HG03066 (cell line): ENCODE results near the gene DDX24.

ENCODE experiments used
- ATAC-seq: cut with Tn5 transposase; IDR thresholded peaks from one replicate; pipeline ENCODE4 v1.9.1; 2021; ENCODE audit warnings: low read depth; ENCODE audit not compliant: unreplicated experiment

DDX24 gene, protein sequence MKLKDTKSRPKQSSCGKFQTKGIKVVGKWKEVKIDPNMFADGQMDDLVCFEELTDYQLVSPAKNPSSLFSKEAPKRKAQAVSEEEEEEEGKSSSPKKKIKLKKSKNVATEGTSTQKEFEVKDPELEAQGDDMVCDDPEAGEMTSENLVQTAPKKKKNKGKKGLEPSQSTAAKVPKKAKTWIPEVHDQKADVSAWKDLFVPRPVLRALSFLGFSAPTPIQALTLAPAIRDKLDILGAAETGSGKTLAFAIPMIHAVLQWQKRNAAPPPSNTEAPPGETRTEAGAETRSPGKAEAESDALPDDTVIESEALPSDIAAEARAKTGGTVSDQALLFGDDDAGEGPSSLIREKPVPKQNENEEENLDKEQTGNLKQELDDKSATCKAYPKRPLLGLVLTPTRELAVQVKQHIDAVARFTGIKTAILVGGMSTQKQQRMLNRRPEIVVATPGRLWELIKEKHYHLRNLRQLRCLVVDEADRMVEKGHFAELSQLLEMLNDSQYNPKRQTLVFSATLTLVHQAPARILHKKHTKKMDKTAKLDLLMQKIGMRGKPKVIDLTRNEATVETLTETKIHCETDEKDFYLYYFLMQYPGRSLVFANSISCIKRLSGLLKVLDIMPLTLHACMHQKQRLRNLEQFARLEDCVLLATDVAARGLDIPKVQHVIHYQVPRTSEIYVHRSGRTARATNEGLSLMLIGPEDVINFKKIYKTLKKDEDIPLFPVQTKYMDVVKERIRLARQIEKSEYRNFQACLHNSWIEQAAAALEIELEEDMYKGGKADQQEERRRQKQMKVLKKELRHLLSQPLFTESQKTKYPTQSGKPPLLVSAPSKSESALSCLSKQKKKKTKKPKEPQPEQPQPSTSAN

GRCh38 chr14:94080621-94081385 is at the start of gene DDX24, which contains the start of gene IFI27L1:
TSS of gene DDX24 (minus strand) at chr14:94081202. CDS start at chr14:94079742, 1,460 bp downstream.
TSS of gene IFI27L1 (plus strand) at chr14:94081310. CDS start at chr14:94096938, 15,628 bp downstream.
- ATAC-seq = peak; percentile 97

DNA sequence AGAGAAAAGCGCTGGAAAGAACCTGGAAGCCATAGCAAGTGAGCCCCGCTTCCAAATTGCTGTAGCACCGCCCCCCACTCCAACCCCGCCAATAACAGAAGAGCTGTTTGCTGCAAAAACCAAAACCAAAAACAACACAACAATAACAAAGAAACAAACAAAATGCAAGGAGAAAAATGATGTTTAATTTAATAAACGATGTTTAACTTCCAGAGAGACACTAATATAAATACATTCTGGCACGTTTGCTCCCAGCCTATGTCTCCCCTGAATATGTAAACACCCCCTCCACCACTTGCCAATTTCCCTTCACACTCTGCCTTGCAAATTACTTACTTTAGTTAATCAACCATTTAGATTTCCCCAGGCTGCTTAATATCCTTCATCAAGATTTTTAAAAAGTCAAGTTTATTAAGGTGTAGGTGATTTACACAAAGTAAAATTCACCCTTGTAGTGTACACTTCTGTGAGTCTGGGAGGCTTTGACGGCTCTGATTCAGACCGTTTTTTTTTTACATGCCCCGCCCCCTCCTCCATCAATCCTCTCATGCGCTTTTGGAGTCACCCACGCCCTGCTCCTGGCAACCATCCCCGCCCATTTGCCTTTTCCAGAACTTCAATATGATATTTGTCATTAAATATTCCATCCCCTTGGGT is 48.9 kb upstream of the DDX24 start:
- ATAC-seq = no peak

- ATAC-seq = peak; percentile 97
These were observed 48.2 kb upstream of the DDX24 start, which contains the start of gene IFI27L2 for GRCh38 chr14:94129111-94129757. TSS of gene IFI27L2 (minus strand) at chr14:94129604. CDS start at chr14:94129564, 40 bp downstream.

DNA sequence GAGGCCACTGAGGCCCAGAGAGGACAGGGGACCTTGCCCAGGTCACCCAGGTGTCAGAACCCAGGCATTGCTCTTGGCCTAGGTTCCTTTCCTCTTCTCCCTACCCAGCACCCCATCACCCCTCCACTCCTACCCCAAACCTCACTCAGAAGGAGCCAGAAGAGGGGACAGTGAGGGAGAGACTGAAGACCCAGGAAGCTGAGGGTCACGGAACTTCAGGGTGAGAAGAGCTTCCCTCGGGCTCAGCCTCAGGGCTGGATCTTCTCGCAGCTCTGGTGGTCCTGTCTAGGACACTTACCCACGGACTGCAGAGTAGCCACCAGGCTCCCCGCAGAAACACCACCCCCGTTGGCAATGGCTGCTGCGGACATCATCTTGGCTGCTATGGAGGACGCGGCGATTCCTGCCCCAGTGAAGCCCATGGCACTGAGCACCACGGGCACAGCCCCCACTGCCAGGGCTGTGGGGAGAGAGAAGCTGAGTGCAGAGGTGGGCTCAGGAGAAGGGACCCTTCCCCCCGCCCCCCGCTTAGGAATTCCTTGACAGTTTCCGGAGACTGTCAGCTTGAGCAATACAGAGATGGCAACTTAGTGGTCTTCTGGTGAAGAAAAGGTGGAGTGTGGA is 47.3 kb upstream of the DDX24 start:
- ATAC-seq = no peak

DNA sequence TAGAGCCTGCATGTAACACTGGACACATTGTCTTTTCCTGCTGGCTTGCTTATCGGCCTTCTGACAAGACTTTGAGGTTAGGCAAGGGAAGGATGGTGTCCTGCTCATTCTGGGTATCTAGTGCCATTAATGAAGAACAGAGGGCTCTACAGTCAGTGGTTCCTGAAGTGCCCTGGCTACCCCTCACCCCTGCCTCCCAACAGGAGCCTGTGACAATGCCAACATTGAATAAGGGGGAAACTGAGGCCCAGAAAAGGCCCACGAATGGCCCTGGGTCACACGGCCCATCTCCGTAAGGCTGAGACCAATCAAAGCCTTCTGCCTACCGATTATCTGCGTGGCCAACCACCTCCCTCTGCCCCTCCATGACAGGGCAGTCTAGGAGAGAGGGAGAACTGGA is 46.3 kb upstream of the DDX24 start:
- no peak for ATAC-seq

- no peak for ATAC-seq
These were observed 45.8 kb upstream of the DDX24 start for GRCh38 chr14:94126800-94127199.

GRCh38 chr14:94126419-94126677 is 45.3 kb upstream of the DDX24 start:
- no peak for ATAC-seq

GRCh38 chr14:94125659-94126418 is 44.8 kb upstream of the DDX24 start:
- ATAC-seq = no peak

DNA sequence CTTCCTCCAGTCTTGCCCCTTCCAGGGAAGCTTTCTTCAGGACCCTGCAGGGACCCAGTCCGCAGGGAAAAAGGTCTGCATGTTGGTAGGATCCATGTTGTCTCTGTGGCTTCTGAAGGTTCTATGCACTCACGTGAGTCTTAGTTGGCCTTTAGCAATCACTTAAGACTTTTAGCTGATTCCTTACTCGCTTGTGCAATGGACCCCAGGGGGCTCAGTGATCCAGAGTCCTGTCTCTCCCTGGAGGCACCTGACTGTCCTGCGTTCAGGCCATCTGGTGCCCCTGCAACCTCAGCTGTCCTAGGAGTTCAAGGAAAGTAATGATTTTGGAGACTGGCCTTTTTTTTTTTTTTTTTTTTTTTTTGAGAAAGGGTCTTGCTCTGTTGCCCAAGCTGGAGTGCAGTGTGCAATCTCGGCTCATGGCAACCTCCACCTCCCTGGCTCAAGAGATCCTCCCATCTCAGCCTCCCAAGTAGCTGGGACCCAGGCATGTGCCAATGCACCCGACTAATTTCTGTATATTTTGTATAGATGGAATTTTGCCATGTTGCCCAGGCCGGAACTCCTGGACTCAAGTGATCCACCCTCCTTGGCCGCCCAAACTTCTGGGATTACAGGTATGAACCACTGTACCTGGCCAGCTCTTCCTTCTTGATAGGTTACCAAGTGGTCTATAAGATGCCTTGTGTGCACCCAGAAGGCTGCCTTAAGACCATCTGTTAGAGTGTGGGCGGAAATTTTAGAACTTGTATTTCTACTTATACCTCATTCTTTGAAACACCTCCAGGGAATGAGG is 43.8 kb upstream of the DDX24 start:
- ATAC-seq = no peak

DNA sequence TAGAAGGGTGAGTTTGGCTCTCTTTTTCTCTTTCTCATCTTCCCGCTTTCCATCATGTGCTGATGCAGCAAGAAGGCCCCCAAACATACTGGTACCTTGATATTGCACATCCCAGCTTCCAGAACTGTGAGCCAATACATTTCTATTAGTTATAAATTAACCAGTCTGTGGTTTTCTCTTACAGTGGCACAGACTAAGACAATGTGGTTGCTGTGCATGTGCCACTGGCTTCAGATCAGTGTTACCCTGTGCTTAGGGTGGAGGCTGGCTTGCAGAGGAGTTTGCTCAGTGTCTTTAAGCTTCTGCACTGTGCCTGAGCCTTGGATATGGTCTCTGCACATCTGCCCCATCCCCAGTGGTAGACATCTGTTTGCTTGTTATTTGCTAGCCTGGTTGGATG is 42.9 kb upstream of the DDX24 start:
- no peak for ATAC-seq

GRCh38 chr14:94123296-94123695 is 42.3 kb upstream of the DDX24 start:
- ATAC-seq = no peak

DNA sequence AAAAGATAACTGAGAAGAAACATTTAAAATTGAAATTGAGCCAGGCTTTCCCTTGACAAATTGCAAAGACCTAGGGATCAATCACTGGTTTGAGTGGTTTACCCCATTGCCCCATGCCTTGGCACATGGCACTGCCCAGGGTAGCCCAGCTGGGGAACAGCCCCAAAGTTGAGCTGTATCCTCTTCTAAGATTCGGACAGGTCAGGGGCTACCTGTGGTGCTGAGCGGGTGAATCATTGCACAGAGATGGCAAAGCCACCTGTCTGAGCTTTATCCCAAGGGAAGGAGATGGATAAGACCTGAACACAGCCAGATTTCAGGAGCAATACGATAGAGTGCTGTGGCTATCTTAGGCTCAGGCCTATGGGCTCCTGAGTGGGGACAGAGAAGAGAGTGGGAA is 41.4 kb upstream of the DDX24 start:
- ATAC-seq = no peak

DNA sequence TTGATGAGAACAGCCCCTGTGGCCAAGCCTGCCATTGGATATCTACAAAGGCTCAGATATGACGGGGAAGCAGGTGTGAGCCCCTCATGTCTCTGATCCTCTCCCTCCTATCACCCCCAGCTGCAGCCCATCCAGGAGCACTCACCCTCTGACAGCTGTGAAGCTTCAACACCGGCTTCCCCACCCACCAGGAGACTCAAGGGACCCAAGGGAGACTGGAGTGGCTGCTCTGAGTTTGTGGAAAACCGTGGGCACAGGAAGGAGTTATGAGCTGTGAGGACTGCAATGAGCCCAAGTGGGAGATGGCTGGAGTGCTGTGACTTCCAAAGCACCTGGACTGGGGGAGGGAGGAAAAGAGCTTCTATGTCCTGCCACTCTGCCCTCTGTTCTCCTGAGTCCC is 40.5 kb upstream of the DDX24 start:
- ATAC-seq = no peak

DNA sequence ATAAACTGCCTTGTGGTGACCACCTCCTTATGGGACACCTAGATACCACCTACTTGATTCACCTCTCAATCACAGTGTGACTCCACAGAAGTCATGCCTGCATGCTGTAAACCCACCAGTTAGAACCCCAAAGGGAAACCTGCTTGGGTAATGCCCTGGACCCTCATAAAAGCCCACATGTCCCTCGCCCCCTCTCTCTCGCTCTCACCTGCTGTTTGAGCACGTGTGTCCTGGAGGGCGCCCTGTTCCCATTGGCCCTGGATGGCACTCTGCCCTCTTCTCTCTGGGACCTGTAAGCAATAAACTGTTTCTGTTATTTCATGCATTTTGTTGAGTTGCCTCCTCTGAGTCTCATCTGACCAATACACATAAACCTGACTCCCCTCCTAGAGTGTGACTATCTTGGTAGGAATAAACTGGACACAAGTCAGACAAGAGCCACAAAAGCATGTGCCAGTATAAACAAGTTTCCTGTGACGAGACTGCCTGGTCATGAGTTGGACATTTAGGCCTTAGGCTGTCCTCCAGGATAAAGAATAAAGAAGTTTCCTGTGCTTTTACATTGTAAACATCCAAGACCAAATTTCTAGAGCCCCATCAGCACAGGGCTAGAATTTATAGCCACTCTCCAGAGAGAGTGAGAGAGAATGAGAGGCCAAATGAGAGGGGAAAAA is 39.8 kb upstream of the DDX24 start:
- ATAC-seq = no peak

GRCh38 chr14:94119071-94119470 is 38.1 kb upstream of the DDX24 start:
- ATAC-seq = no peak

- ATAC-seq = no peak
These were observed 36.9 kb upstream of the DDX24 start for GRCh38 chr14:94117856-94118255.

DNA sequence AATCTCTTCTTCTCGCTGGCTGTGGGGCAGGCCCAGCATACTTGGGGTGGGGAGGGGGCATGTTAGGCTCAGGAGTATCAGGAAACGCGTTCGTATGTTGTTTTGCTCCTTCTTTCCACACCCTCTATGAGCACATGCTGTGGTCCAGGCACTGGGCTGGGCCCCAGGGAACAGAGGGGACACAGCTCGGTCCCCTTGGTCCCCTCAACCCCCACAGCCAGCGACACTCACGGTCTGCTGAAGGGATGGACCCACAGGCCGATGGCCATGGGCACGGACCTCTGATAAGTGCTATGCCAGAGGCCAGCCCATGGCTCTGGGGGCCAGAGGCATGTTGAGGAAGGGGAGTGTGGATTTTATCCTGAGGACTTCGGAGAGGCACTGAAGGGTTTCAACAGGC is 35.7 kb upstream of the DDX24 start:
- no peak for ATAC-seq
